ENCODE data around the gene PHLDA1.
"Not testable (repeated sequence)": the region's sequence is repeated elsewhere in the genome, so short reads cannot be mapped to it uniquely, and the experiment has no call there.

The PHLDA1 gene

DNA sequence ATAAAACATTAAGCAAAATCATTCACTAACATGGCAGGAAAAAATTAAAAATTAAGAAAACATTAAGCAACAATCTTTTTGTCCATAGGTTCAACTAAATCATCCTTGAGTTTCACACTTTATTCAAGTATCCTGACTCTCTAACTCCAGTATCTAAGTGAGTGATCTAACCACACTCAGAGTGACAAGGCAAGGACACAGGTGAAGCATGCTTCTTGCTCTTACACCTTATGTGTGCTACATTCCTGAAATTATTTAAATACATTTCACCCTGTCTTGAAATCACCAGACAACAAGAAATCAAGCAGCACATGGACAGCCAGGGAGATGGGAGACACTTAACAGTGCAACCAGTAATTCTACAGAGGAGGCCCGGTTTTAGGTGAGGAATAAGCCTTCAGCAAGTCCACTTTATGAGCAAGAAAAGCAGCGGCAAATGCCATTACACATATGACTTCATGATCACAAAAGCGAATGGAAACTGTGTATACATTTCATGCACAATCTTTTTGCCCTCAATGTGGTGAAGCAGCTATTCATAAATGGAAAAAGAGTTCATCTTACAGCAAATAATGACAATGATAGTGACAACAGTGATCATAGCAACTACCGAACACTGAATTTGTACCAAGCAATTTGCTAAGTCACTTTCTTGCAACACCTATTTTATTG lies 37.4 kb downstream of the PHLDA1 start:
- no peak overlapping the region for H3K27ac ChIP-seq
- TF ChIP-seq, protein P1, sequence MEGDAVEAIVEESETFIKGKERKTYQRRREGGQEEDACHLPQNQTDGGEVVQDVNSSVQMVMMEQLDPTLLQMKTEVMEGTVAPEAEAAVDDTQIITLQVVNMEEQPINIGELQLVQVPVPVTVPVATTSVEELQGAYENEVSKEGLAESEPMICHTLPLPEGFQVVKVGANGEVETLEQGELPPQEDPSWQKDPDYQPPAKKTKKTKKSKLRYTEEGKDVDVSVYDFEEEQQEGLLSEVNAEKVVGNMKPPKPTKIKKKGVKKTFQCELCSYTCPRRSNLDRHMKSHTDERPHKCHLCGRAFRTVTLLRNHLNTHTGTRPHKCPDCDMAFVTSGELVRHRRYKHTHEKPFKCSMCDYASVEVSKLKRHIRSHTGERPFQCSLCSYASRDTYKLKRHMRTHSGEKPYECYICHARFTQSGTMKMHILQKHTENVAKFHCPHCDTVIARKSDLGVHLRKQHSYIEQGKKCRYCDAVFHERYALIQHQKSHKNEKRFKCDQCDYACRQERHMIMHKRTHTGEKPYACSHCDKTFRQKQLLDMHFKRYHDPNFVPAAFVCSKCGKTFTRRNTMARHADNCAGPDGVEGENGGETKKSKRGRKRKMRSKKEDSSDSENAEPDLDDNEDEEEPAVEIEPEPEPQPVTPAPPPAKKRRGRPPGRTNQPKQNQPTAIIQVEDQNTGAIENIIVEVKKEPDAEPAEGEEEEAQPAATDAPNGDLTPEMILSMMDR (conservative IDR thresholded peaks at IDR 0.05), result no peak
- no peak for TF ChIP-seq ZFX (IDR thresholded peaks at IDR 0.05)

DNA sequence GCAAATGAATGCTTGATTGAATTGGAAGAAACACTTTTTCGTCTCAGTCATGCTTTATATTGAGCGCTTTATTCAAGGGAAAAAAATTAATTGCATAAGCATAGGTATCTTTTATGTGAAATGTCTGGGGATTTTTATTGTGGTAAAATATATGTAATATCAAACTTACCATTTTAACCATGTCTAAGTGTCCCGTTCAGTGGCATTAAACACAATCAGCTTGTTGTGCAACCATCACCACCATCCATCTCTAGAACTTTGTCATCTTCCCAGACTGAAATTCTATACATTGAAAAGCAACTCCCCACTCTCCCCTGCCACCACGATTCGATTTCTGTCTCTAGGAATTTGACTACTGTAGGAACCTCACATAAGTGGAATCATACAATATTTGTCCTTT lies 39.8 kb downstream of the PHLDA1 start:
- H3K27ac ChIP-seq, result no peak overlapping the region
- TF ChIP-seq, protein P1 (conservative IDR thresholded peaks at IDR 0.05), result no peak
- no peak for TF ChIP-seq ZFX (IDR thresholded peaks at IDR 0.05)

DNA sequence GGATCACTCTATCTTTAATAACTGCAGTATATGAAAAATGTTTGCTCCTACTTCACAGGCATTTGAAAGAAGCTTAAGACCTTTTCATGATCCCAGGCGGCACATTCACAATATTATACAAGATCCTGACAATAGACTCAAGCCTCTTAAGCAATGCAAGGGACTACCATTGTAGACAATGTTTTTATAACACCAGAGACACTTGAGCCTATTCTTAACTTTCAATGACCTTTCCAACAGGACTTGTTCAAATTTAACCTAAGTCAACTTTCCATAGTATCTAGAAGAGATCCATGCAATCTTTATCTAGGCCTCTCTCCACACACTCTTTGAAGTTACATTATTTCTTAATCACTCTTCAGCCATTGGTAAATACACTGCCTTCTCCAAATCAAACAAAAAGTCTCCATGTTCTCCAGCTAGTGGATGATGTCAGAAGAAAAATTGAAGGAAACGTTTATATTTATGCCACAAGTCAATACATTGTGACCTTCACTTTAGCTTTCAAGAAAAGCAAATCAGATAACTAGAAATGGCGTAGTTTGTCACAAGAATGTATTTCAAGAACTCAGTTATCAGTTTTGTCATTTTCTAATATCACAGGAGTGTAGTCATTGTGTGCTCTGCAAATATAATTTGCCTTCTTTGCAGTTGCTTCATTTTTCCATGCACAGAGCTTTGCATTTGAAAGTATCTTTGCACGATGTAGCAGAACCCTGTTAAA lies 41.2 kb downstream of the PHLDA1 start:
- no peak overlapping the region for H3K27ac ChIP-seq

DNA sequence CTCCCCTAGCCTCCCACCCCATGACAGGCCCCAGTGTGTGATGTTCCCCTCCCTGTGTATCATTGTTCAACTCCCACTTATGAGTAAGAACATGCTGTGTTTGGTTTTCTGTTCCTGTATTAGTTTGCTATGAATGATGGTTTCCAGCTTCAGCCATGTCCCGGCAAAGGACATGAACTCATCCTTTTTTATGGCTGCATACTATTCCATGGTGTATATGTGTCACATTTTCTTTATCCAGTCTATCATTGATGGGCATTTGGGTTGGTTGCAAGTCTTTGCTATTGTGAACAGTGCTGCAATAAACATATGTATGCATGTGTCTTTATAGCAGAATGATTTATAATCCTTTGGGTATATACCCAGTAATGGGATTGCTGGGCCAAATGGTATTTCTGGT lies 43.9 kb downstream of the PHLDA1 start:
- not testable (repeated sequence) for H3K27ac ChIP-seq

More for the DNA sequence above, 41.2 kb downstream of the PHLDA1 start:
- TF ChIP-seq ZFX (IDR thresholded peaks at IDR 0.05), result no peak
- TF ChIP-seq, protein P1 (conservative IDR thresholded peaks at IDR 0.05), result no peak

DNA sequence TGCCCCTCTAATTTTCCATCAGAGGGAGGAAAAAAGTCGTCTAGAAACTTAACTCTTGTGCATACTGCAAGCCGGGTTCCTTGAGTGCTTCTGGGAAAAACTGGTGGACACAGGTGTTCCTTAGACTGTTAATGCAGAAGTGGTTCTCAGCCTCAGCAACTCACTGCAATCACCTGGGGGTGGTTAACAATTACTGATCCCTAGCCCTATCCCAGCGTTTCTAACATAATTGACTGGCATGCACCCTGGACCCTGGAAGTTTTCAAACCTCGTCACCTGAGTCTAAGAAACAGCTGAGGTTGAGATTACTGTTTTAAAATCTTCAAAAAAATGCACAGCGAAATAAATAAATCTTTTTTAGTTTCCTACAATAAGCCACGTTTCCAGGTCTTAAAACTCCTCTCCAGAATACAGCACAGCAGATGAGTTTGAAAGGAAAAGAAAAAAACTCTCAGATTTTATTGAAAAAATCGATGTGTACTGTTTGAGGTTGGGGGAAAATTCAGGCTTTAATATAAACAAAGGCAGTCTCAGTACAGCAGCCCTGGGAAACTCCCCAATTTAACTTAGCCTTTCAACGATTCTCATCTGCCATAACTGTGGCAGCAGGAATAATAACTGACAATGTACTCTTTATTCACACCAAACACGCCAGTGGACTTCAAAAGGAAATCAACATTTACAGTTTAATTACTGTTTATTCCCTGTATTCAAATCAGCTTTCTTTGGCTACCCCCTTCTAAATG lies 45.4 kb downstream of the PHLDA1 start:
- no peak overlapping the region for H3K27ac ChIP-seq
- TF ChIP-seq ZFX (IDR thresholded peaks at IDR 0.05), result no peak
- TF ChIP-seq, protein P1 (conservative IDR thresholded peaks at IDR 0.05), result no peak

DNA sequence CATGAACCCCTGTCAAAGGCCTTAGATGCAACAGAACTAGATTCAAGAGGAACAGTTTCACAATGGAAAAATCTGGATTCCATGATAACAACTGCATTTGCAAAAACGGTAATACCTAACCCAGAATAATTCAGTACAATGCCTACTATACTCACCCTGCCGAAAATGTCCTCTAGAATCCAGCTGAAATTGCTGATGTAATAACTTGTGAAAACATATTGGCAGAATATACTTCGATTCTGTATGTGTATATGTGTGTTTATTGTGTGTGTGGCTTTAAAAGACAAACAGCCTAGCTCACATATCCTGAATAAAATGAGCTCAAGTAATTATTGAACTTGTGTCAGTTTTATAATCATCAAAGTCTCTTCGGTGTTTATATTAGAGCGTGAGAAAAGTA lies 46.0 kb downstream of the PHLDA1 start:
- TF ChIP-seq ZFX (IDR thresholded peaks at IDR 0.05), result no peak
- TF ChIP-seq, protein P1 (conservative IDR thresholded peaks at IDR 0.05), result no peak
- H3K27ac ChIP-seq, result no peak overlapping the region

DNA sequence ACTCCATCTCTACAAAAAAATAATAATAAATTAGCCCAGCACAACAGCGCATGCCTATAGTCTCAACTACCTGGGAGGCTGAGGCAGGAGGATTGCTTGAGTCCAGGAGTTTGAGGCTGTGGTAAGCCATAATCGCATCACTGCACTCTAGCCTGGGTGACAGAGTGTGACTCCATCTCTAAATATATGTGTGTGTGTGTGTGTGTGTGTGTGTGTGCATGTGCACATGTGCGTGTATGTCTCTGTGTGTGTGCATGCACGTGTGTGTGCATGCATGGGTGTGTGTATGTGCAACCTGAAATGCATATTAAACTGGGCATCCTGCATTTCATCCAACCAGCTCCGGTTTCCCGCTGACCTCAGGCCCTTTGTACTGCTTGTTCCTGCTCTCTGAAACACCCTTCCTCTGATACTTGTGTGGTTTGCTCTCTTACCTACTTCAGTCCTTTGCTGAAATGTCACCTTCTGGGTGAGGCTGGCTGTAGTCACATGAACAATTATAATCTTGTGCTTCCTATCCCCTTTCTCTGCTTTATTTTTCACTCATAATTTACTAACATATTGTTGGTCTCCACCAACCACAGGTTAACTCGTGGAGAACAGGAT lies 46.9 kb downstream of the PHLDA1 start:
- TF ChIP-seq, protein P1 (conservative IDR thresholded peaks at IDR 0.05), result no peak
- no peak for TF ChIP-seq ZFX (IDR thresholded peaks at IDR 0.05)
- no peak overlapping the region for H3K27ac ChIP-seq

DNA sequence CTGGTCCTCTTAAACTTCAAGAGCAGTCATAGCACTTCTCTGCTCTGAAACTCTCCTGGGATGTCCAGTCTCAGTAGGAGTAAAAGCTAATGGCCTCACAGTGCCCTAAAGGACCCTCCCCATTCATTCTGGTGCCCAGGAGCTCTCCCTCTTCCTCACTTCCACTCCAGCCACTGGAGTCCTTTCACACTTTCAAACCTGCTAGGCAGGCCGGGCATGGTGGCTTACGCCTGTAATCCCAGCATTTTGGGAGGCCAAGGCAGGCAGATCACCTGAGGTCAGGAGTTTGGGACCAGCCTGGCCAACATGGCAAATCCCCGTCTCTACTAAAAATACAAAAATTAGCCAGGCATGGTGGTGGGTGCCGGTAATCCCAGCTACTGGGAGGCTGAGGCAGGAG lies 47.7 kb downstream of the PHLDA1 start:
- not testable (repeated sequence) for H3K27ac ChIP-seq
